SK-N-SH treated with all-trans-retinoic acid at 6 μM for 48 hours (cell line): ENCODE data around the gene KCNK15.

Experiments
- ATAC-seq: fragments of 200-7000 bp; cut with Tn5 transposase; 3 replicates; pipeline ENCODE4 v1.9.1; 2020; ENCODE audit warnings: mild to moderate bottlenecking, moderate library complexity
- ARNTL ChIP-seq: fragments of 450-650 bp; formaldehyde crosslinking; IDR thresholded peaks from 2 replicates; pipeline ENCODE4 v1.5.0; 2020; ENCODE audit warnings: low read depth, mild to moderate bottlenecking, moderate library complexity, borderline replicate concordance
- BACH2 ChIP-seq: fragments of 250-450 bp; sonication (Bioruptor Pico); IDR thresholded peaks from 2 replicates; pipeline ENCODE4 v1.9.0; 2021; ENCODE audit warnings: mild to moderate bottlenecking, borderline replicate concordance
- CREB5 ChIP-seq: fragments of 250-450 bp; sonication (Bioruptor Pico); IDR thresholded peaks from 2 replicates; pipeline ENCODE4 v1.5.1; 2020; ENCODE audit warnings: low read depth, mild to moderate bottlenecking, moderate library complexity
- CSDC2 ChIP-seq: fragments of 250-450 bp; sonication (Bioruptor Pico); IDR thresholded peaks from 2 replicates; pipeline ENCODE4 v1.5.0; 2020; ENCODE audit warnings: mild to moderate bottlenecking, moderate library complexity
- CSRNP3 ChIP-seq: fragments of 250-450 bp; sonication (Bioruptor Pico); IDR thresholded peaks from 2 replicates; pipeline ENCODE4 v1.5.1; 2021; ENCODE audit warnings: mild to moderate bottlenecking, moderate library complexity
- ESRRG ChIP-seq: fragments of 250-450 bp; sonication (Bioruptor Pico); IDR thresholded peaks from 2 replicates; pipeline ENCODE4 v1.6.1; 2021; ENCODE audit warnings: mild to moderate bottlenecking
- GLIS3 ChIP-seq: fragments of 250-450 bp; sonication (Bioruptor Pico); IDR thresholded peaks from 2 replicates; pipeline ENCODE4 v1.5.0; 2020; ENCODE audit warnings: mild to moderate bottlenecking, moderate library complexity
- ISL1 ChIP-seq: fragments of 250-450 bp; sonication (Bioruptor Pico); IDR thresholded peaks from 2 replicates; pipeline ENCODE4 v2.1.2; 2022; ENCODE audit warnings: mild to moderate bottlenecking, moderate library complexity
- OSR1 ChIP-seq: fragments of 250-450 bp; sonication (Bioruptor Pico); IDR thresholded peaks from 2 replicates; pipeline ENCODE4 v1.8.0; 2022; ENCODE audit warnings: moderate library complexity, mild to moderate bottlenecking, inconsistent platforms
- PATZ1 ChIP-seq: fragments of 250-450 bp; sonication (Bioruptor Pico); IDR thresholded peaks from 2 replicates; pipeline ENCODE4 v1.8.0; 2020; ENCODE audit warnings: mild to moderate bottlenecking, moderate library complexity, borderline replicate concordance
- POU6F1 ChIP-seq: fragments of 250-450 bp; sonication (Bioruptor Pico); IDR thresholded peaks from 2 replicates; pipeline ENCODE4 v1.8.0; 2021; ENCODE audit warnings: low read depth, mild to moderate bottlenecking, moderate library complexity, borderline replicate concordance
- PPARA ChIP-seq: fragments of 250-450 bp; sonication (Bioruptor Pico); IDR thresholded peaks from 2 replicates; pipeline ENCODE4 v1.5.0; 2020; ENCODE audit warnings: mild to moderate bottlenecking, borderline replicate concordance
- TCF4 ChIP-seq: fragments of 250-450 bp; sonication (Bioruptor Pico); IDR thresholded peaks from 2 replicates; pipeline ENCODE4 v1.8.0; 2021; ENCODE audit warnings: mild to moderate bottlenecking, moderate library complexity, borderline replicate concordance
- TSHZ2 ChIP-seq: fragments of 250-450 bp; sonication (Bioruptor Pico); IDR thresholded peaks from 2 replicates; pipeline ENCODE4 v1.5.0; 2020; ENCODE audit warnings: mild to moderate bottlenecking, moderate library complexity
- ZC3H10 ChIP-seq: fragments of 250-450 bp; sonication (Bioruptor Pico); IDR thresholded peaks from 2 replicates; pipeline ENCODE4 v1.5.1; 2021; ENCODE audit warnings: mild to moderate bottlenecking, moderate library complexity
- ZFP3 ChIP-seq: fragments of 250-450 bp; sonication (Bioruptor Pico); IDR thresholded peaks from 2 replicates; pipeline ENCODE4 v1.5.0; 2020; ENCODE audit warnings: mild to moderate bottlenecking, moderate library complexity
- ZNF565 ChIP-seq: fragments of 450-650 bp; formaldehyde crosslinking; conservative IDR thresholded peaks from 2 replicates; pipeline ENCODE4 v1.5.0; 2020; ENCODE audit warnings: low read depth, mild to moderate bottlenecking, moderate library complexity
- ZNF70 ChIP-seq: fragments of 450-650 bp; formaldehyde crosslinking; IDR thresholded peaks from 2 replicates; pipeline ENCODE4 v1.5.0; 2020; ENCODE audit warnings: mild to moderate bottlenecking, moderate library complexity
- ZNF8 ChIP-seq: fragments of 450-650 bp; formaldehyde crosslinking; IDR thresholded peaks from 2 replicates; pipeline ENCODE4 v1.5.0; 2020; ENCODE audit warnings: mild to moderate bottlenecking, moderate library complexity

The KCNK15 gene

GRCh38 chr20:44735816-44736169 is 9.9 kb upstream of the KCNK15 start:
- ATAC-seq = no peak
- TF ChIP-seq CSRNP3 (CRISPR knock-in tag) (no peak), CSDC2 (CRISPR knock-in tag) (no peak), ESRRG (CRISPR knock-in tag) (no peak), PPARA (CRISPR knock-in tag) (no peak), CREB5 (no peak), ZNF70 (CRISPR knock-in tag) (no peak), POU6F1 (CRISPR knock-in tag) (no peak), ZNF565 (no peak), ZC3H10 (CRISPR knock-in tag) (no peak), ARNTL (CRISPR knock-in tag) (no peak), TSHZ2 (CRISPR knock-in tag) (no peak), OSR1 (no peak), GLIS3 (CRISPR knock-in tag) (no peak), ZFP3 (CRISPR knock-in tag) (no peak)

- ATAC-seq = peak; percentile 62
- TF ChIP-seq BACH2 (CRISPR knock-in tag) = no peak
- TF ChIP-seq ZNF70 (CRISPR knock-in tag) = no peak
- TF ChIP-seq CREB5 = no peak
- TF ChIP-seq ZNF8 (CRISPR knock-in tag) = no peak
- no peak for TF ChIP-seq ZNF565
- TF ChIP-seq PATZ1 (CRISPR knock-in tag) = no peak
- no peak for TF ChIP-seq ESRRG (CRISPR knock-in tag)
- TF ChIP-seq ZFP3 (CRISPR knock-in tag) = no peak
- no peak for TF ChIP-seq ARNTL (CRISPR knock-in tag)
- TF ChIP-seq CSRNP3 (CRISPR knock-in tag) = no peak
- no peak for TF ChIP-seq TCF4
- TF ChIP-seq ZC3H10 (CRISPR knock-in tag) = no peak
- TF ChIP-seq ISL1 = no peak
- no peak for TF ChIP-seq GLIS3 (CRISPR knock-in tag)
- no peak for TF ChIP-seq CSDC2 (CRISPR knock-in tag)
- TF ChIP-seq TSHZ2 (CRISPR knock-in tag) = no peak
These were observed 9.3 kb upstream of the KCNK15 start for GRCh38 chr20:44736170-44737021.
